ENCODE data around the gene CDH5.
A peak's percentile ranks its signal among the peaks of the same experiment; 100 is the strongest.

CDH5 gene

DNA sequence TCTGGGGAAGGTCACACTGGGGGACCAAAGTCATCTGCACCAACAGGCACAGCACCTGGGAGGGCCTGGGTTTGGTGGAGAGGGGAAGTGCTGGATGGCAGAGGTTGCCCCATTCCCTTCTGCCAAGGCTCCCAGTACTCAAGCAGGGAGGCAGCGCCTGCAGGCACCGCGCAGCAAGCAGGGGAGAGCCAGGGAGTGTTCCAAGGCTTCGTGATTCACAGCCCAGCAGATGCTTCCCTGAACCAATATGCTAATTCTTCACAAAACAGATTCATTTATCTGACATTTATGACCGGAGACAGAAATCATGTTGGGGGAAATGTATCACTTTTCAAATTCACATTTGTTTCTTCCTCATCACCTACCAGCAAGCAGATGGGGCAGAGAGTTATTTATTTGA is 13.4 kb upstream of the CDH5 start:
- TF ChIP-seq, protein P1, sequence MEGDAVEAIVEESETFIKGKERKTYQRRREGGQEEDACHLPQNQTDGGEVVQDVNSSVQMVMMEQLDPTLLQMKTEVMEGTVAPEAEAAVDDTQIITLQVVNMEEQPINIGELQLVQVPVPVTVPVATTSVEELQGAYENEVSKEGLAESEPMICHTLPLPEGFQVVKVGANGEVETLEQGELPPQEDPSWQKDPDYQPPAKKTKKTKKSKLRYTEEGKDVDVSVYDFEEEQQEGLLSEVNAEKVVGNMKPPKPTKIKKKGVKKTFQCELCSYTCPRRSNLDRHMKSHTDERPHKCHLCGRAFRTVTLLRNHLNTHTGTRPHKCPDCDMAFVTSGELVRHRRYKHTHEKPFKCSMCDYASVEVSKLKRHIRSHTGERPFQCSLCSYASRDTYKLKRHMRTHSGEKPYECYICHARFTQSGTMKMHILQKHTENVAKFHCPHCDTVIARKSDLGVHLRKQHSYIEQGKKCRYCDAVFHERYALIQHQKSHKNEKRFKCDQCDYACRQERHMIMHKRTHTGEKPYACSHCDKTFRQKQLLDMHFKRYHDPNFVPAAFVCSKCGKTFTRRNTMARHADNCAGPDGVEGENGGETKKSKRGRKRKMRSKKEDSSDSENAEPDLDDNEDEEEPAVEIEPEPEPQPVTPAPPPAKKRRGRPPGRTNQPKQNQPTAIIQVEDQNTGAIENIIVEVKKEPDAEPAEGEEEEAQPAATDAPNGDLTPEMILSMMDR (IDR thresholded peaks at IDR 0.05; ENCODE audit: low read depth, low read length, missing control alignments): no peak
- DNase-seq (ENCODE audit: extremely low read depth, low read depth): no peak
- no peak overlapping the region for H3K4me3 ChIP-seq (replicated peaks; ENCODE audit: low read depth, low read length)

DNA sequence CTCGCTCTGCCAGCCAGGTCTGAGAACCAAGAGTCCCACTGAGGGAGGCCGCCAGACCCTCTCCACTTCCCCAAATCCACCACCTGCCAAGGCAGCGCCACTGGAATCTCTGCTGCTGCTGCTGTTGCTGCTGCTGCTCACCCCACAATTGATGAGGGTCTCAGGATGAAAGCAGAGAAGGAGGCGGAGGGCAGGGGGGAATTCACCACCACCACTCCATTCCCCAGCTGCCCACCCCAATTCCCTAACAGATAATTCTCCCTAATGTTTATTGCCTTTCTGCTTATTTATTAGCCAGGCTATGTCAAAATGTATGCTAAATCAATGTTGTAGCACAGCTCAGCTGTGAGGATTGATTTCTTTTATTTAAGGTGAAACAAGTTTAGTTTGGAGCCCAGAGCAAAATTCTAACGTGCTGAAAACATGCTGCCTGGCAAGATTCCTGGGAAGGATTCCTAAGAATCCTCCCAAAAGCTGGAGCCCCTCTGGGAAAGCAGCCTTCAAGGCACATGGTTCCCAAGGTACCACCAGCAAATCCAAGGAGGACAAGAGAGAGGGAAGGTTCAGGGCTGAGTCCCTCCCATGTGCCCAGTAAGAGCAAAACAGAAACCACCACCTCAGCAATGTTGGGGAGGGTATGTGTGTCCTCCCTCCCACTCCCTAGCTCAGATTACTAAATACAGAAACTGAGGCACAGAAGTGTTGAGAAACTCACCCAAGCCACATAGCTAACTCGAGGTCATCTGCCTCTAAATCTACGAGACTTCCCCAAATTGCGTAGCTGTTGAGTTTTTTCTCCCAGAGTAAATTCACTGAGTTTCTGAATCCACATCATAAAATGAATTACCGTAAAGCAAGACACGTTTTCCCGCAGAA is 12.2 kb upstream of the CDH5 start:
- TF ChIP-seq, protein P1 (IDR thresholded peaks at IDR 0.05; ENCODE audit: low read depth, low read length, missing control alignments): no peak
- no peak for DNase-seq (ENCODE audit: extremely low read depth, low read depth)
- no peak overlapping the region for H3K4me3 ChIP-seq (replicated peaks; ENCODE audit: low read depth, low read length)

- DNase-seq (ENCODE audit: extremely low read depth, low read depth): no peak
- TF ChIP-seq, protein P1 (IDR thresholded peaks at IDR 0.05; ENCODE audit: low read depth, low read length, missing control alignments): no peak
- no peak overlapping the region for H3K4me3 ChIP-seq (replicated peaks; ENCODE audit: low read depth, low read length)
Observed at GRCh38 chr16:66355526-66355925, 11.0 kb upstream of the CDH5 start.

DNA sequence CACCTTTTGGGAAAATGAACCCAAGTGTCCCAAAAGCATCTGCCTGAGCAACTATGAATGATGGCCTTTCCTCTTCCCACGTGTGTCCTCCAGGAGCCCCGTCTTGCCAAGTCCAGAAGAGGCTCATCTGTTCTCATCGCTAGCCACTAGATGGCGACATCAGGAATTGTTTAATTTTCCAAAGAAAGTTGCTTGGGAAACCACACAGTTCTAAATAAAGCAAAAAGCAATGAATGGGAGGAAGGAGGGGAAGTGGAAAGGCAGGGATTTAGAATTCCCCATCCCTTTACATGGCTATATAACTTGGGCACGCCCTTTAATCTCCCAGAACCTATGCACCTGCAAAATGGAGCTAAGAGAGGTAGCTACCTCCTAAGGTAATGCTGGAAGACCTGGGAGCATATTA is 9.0 kb upstream of the CDH5 start:
- no peak overlapping the region for H3K4me3 ChIP-seq (replicated peaks; ENCODE audit: low read depth, low read length)
- peak; percentile 69 for DNase-seq (ENCODE audit: extremely low read depth, low read depth)
- TF ChIP-seq, protein P1 (IDR thresholded peaks at IDR 0.05; ENCODE audit: low read depth, low read length, missing control alignments): peak; percentile 76

DNA sequence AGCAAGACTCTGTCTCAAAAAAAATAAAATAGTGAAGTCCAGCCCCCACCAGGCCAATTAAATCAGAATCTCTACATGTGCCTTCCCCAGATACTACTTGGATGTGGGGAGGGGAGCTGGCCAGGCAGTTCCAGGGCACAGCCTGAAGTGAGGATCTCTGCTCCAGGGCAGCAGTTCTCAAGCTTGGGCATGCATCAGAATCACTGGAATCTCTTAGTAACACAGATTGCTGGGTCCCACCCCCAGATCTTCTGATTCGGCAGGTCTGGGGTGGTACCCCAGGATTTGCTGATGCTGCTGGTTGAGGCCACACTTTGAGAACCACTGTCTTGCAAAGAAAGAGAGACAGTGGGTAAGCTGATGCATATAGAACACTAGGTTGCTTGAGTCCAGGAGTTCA is 8.3 kb upstream of the CDH5 start:
- no peak overlapping the region for H3K4me3 ChIP-seq (replicated peaks; ENCODE audit: low read depth, low read length)
- TF ChIP-seq, protein P1 (IDR thresholded peaks at IDR 0.05; ENCODE audit: low read depth, low read length, missing control alignments): no peak
- no peak for DNase-seq (ENCODE audit: extremely low read depth, low read depth)

DNA sequence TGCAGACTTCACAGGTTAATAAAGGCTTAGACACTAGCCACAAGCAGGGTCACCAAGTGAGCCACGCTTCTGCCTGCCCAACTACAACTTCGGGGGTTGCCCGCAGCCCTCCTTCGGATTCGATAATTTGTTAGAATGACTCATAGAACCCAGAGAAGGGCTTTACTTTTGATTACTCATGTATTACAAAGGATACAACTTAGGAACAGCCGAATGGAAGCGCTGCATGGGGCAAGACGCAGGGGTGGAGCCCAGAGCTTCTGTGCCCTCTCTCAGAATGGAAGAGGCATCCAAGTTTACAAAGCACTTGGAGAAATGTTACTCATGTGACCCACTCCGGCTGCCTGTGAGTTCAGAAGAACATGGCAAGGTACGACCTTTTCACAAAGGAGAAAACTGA is 7.5 kb upstream of the CDH5 start:
- TF ChIP-seq, protein P1 (IDR thresholded peaks at IDR 0.05; ENCODE audit: low read depth, low read length, missing control alignments): no peak
- DNase-seq (ENCODE audit: extremely low read depth, low read depth): no peak
- H3K4me3 ChIP-seq (replicated peaks; ENCODE audit: low read depth, low read length): no peak overlapping the region

All from HFF-Myc (cell line).